Measurements from ENCODE around the gene KRTAP7-1.

The KRTAP7-1 gene, protein sequence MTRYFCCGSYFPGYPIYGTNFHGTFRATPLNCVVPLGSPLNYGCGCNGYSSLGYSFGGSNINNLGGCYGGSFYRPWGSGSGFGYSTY

DNA sequence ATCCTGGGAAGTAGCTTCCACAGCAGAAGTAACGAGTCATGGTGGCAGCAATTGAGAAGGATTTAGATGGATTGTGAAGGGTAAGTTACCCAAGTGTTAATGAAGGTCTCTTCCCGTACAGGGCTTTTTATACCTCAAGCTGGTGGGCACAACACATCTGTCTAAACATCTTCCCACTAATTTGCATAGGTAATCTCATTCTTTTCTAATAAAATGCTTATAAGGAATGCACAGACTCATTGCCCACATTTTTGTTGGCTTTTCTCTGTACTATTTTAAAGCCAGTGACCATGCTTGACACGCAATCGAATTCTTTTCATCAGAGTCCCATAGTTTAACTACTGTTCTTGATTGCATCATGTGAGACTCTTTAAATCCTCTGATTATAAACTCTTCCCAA, at the start of gene KRTAP7-1:
KRTAP7-1 (minus strand) TSS at position 101 of the 400 bp plus-strand sequence; CDS start at position 40, 61 bp downstream.
- TF ChIP-seq, protein P1, sequence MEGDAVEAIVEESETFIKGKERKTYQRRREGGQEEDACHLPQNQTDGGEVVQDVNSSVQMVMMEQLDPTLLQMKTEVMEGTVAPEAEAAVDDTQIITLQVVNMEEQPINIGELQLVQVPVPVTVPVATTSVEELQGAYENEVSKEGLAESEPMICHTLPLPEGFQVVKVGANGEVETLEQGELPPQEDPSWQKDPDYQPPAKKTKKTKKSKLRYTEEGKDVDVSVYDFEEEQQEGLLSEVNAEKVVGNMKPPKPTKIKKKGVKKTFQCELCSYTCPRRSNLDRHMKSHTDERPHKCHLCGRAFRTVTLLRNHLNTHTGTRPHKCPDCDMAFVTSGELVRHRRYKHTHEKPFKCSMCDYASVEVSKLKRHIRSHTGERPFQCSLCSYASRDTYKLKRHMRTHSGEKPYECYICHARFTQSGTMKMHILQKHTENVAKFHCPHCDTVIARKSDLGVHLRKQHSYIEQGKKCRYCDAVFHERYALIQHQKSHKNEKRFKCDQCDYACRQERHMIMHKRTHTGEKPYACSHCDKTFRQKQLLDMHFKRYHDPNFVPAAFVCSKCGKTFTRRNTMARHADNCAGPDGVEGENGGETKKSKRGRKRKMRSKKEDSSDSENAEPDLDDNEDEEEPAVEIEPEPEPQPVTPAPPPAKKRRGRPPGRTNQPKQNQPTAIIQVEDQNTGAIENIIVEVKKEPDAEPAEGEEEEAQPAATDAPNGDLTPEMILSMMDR (IDR thresholded peaks at IDR 0.05; ENCODE audit: low read depth, low read length), result no peak

DNA sequence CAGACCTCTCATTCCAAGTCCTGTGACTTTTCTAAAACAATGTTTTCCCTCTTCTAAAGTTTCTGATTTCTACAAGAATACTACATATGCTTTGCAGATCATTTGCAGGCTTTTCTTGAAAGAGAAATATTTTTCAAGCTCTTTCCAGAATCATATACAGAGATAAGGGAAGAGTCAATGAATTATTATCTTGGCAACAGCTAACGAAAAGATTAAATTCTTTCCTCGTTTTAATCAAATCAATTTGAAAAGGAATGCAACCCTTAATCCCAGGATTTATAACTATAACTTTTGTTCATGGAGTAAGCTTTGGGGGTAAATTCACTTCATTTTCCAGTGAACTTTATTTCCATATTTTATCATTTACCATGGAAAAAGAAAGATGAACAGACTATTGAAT, 45.0 kb upstream of the KRTAP7-1 start:
- TF ChIP-seq, protein P1 (IDR thresholded peaks at IDR 0.05; ENCODE audit: low read depth, low read length), result no peak
- no peak overlapping the region for H3K4me3 ChIP-seq (ENCODE audit: low read depth, low read length)

More for the DNA sequence above, at the start of gene KRTAP7-1:
- H3K4me3 ChIP-seq (ENCODE audit: low read depth, low read length), result no peak within 1 kb of the TSS

DNA sequence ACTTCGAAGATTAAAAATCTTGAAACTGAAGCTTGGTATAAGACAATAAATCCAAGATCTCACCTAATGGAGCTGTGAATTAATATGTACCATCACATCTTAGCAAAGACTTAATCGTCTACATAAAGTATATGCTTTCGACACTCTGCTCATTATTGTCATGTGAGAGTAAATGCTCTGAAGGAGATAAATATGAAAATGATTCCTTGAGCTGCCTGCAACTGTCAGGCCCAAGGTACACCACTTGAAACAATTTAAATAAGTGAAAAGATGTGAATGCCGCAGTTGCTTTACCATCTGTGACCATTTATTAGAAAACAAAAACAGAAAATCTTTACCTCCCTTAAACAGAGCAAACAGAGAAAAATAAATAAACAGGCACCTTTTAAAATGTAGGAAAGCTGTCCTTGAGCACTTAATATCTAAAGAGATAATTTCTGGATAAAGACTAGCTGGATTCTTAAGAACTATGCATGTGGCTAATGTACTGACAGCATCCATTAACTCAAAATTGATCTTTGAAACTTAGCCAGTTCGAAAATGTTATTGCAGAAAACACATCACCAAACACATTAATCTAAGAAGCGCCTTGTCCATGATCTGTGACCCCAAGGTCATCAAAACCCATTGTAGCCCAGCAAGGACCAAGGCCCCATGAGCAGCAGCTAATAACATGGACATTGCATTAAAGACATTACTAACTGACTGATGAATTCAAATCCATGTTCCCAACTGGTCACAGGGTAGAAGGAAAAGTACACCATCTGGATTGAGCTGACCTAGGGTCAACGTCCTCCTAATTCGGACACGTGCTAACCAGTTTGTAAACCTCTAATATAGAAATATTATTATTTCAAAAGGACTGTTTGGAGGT, 18.3 kb upstream of the KRTAP7-1 start:
- TF ChIP-seq, protein P1 (IDR thresholded peaks at IDR 0.05; ENCODE audit: low read depth, low read length), result no peak

DNA sequence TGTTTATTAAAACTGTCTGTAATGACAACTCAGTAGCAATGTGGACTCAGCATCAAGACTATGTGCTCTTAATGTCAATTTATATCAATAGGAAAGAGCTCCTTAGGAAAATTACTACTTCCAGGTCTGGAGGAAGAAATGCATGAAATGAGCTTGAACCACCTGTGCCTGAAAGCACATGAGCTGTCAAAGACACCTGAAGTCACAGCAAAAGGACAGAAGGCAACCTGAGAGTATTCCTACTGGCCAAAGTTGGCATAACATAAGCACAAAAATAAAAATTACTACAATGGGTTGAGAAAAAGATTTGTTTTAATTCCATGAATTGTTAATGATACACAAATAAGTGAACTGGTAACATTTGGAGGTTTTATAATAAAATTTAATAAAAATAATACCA, 13.4 kb upstream of the KRTAP7-1 start:
- no peak overlapping the region for H3K4me3 ChIP-seq (ENCODE audit: low read depth, low read length)

More for the DNA sequence above, 18.3 kb upstream of the KRTAP7-1 start:
- no peak overlapping the region for H3K4me3 ChIP-seq (ENCODE audit: low read depth, low read length)

DNA sequence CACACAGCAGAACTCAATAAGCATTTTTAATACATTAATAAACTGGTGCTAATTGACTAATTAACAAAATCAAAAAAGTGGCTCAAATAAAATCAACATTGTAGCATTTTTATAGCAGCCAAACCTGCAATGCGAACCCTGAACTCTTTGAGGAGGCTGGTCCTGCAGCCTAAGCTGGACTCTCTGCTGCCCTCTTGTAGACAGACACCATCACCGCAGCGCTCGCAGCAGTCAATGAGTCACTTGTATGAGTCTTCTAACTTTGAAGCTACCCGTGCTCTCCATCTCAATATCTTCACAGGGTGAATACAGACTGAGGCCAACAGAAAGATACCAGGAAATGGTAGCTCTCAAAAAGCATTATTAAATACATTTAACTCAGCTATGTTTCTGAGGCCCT, 9.7 kb upstream of the KRTAP7-1 start:
- TF ChIP-seq, protein P1 (IDR thresholded peaks at IDR 0.05; ENCODE audit: low read depth, low read length), result no peak
- H3K4me3 ChIP-seq (ENCODE audit: low read depth, low read length), result no peak overlapping the region

More for the DNA sequence above, 13.4 kb upstream of the KRTAP7-1 start:
- TF ChIP-seq, protein P1 (IDR thresholded peaks at IDR 0.05; ENCODE audit: low read depth, low read length), result no peak

DNA sequence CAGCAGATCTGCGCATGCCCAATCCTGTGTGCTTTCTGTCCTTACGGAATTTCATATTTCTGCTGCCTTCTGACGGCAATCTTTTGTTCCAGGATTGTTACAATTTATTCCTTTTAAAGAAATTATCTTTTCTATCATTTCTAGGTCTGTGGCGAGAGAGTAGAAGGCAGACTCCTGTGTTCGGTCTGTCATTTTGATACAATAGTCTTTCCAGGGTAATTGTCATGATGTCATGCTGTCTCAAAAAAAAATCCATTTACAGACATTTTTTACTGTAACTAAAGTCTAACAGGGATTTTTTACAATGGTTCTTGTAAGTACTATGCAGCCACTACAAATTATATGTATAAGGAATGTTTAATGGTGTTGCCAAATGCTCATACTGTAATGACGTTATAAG, 9.0 kb upstream of the KRTAP7-1 start:
- TF ChIP-seq, protein P1 (IDR thresholded peaks at IDR 0.05; ENCODE audit: low read depth, low read length), result no peak
- H3K4me3 ChIP-seq (ENCODE audit: low read depth, low read length), result no peak overlapping the region

DNA sequence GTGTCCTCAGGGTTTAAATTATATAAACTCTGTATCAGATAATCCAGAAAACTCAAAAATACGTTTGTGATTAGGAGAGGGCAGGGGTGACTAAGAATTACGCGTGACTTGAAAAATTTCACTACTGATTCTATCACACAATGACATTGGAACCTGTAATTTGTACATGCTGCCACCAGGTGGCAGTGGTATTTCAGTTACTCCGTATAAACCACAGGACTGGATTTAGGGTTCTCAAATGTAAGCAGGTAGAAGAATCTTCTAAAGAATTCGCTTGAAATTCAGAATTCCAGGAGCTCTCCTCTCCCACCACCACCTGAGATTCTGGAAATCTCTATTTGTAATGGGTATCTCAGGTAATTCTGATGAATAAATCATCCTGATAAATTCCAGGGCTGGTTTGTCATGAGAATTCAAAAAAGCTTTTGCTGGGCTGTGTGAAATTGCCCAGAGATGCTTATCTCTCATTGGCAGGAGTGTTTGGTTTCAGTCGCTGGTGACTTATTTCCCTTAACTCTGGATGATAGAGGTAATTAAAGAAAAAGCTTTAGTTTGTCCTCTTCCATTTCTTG, 1.7 kb upstream of the KRTAP7-1 start:
- no peak overlapping the region for H3K4me3 ChIP-seq (ENCODE audit: low read depth, low read length)
- TF ChIP-seq, protein P1 (IDR thresholded peaks at IDR 0.05; ENCODE audit: low read depth, low read length), result peak; percentile 12; the same call in 1 of the 2 replicates
